Activated CD8-positive, alpha-beta memory T cell treated with anti-CD3 and anti-CD28 coated beads for 24 hours (primary cell): ENCODE results near the gene LARP4.
"Not testable (repeated sequence)": the region's sequence is repeated elsewhere in the genome, so short reads cannot be mapped to it uniquely, and the experiment has no call there.

ENCODE experiments used
- DNase-seq: peaks from one replicate; pipeline ENCODE4 v3.0.0-alpha.2; 2020

LARP4 gene

GRCh38 chr12:50401500-50402081, 906 bp downstream of the LARP4 start:
- DNase-seq: peak; percentile 43

GRCh38 chr12:50402264-50403000, 1.7 kb downstream of the LARP4 start:
- peak; percentile 7 for DNase-seq

GRCh38 chr12:50403001-50403440, 2.3 kb downstream of the LARP4 start:
- no peak for DNase-seq

GRCh38 chr12:50404307-50404706, 3.6 kb downstream of the LARP4 start:
- DNase-seq: peak; percentile 38

GRCh38 chr12:50411051-50411660, 10.5 kb downstream of the LARP4 start:
- no peak for DNase-seq

- DNase-seq: no peak
These were observed 15.3 kb downstream of the LARP4 start for GRCh38 chr12:50415899-50416479.

GRCh38 chr12:50419112-50419909, 18.6 kb downstream of the LARP4 start:
- DNase-seq: no peak

- DNase-seq: not testable (repeated sequence)
These were observed 22.2 kb downstream of the LARP4 start for GRCh38 chr12:50422855-50423254.

GRCh38 chr12:50423342-50423741, 22.7 kb downstream of the LARP4 start:
- DNase-seq: not testable (repeated sequence)

- no peak for DNase-seq
These were observed 25.0 kb downstream of the LARP4 start for GRCh38 chr12:50425589-50426258.

GRCh38 chr12:50431656-50432055, 31.0 kb downstream of the LARP4 start:
- DNase-seq: not testable (repeated sequence)

GRCh38 chr12:50440288-50440687, 39.6 kb downstream of the LARP4 start:
- DNase-seq: no peak

- no peak for DNase-seq
These were observed 41.1 kb downstream of the LARP4 start for GRCh38 chr12:50441763-50442162.

- DNase-seq: no peak
These were observed 41.7 kb downstream of the LARP4 start for GRCh38 chr12:50442178-50442908.

- not testable (repeated sequence) for DNase-seq
These were observed 49.0 kb downstream of the LARP4 start for GRCh38 chr12:50449671-50450070.

- DNase-seq: no peak
These were observed 52.1 kb downstream of the LARP4 start for GRCh38 chr12:50452795-50453194.

GRCh38 chr12:50453872-50454271, 53.2 kb downstream of the LARP4 start:
- no peak for DNase-seq

GRCh38 chr12:50458606-50459005, 57.9 kb downstream of the LARP4 start:
- no peak for DNase-seq

- DNase-seq: no peak
These were observed 66.8 kb downstream of the LARP4 start for GRCh38 chr12:50467439-50467838.

GRCh38 chr12:50477241-50477832, 76.7 kb downstream of the LARP4 start:
- no peak for DNase-seq

GRCh38 chr12:50482571-50482970, 81.9 kb downstream of the LARP4 start:
- DNase-seq: no peak
